Adipocyte (in vitro differentiated cells): ENCODE data around the gene ATF7.
"Not testable (repeated sequence)": the region's sequence is repeated elsewhere in the genome, so short reads cannot be mapped to it uniquely, and the experiment has no call there.

ENCODE experiments used
- DNase-seq: peaks from one replicate; pipeline ENCODE4 v3.0.0-alpha.2; 2015; ENCODE audit warnings: low read depth
- H3K27me3 ChIP-seq: replicated peaks from 2 replicates; pipeline ENCODE4 v1.7.0; 2013; ENCODE audit warnings: mild to moderate bottlenecking, low read length, moderate library complexity; ENCODE audit not compliant: control insufficient read depth, insufficient read depth
- H3K36me3 ChIP-seq: 2 replicates; pipeline ENCODE4 v1.7.0; 2013; ENCODE audit warnings: low read length, mild to moderate bottlenecking, moderate library complexity; ENCODE audit not compliant: control insufficient read depth, insufficient read depth, severe bottlenecking
- H3K4me1 ChIP-seq: 2 replicates; pipeline ENCODE4 v1.7.0; 2013; ENCODE audit warnings: mild to moderate bottlenecking, low read length, moderate library complexity; ENCODE audit not compliant: control insufficient read depth, insufficient read depth
- H3K4me3 ChIP-seq: 2 replicates; pipeline ENCODE4 v1.7.0; 2013; ENCODE audit warnings: mild to moderate bottlenecking, low read length, moderate library complexity
- H3K9ac ChIP-seq: 2 replicates; pipeline ENCODE4 v1.7.0; 2013; ENCODE audit warnings: mild to moderate bottlenecking, low read length, moderate library complexity
- H3K9me3 ChIP-seq: 2 replicates; pipeline ENCODE4 v1.7.0; 2013; ENCODE audit warnings: mild to moderate bottlenecking, low read length, moderate library complexity; ENCODE audit not compliant: control insufficient read depth

Gene ATF7

DNA sequence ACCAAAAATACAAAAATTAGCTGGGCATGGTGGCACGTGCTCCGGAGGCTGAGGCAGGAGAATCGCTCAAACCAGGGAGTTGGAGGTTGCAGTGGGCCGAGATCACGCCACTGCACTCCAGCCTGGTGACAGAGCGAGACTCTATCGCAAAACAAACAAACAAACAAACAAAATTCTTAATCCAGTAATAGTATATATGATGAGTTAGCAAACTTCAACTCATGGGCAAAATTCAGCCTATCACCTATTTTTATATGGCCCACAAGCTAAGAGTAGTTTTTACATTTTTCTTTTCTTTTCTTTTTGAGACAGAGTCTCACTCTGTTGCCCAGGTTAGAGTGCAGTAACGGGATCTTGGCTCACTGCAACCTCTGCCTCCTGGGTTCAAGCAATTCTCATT lies 14.9 kb downstream of the ATF7 start:
- H3K4me3 ChIP-seq: no peak overlapping the region
- H3K4me1 ChIP-seq: peaks cover 14% of the 10 kb centered on the region
- H3K9me3 ChIP-seq: no peaks in the 10 kb centered on the region
- H3K9ac ChIP-seq: no peak overlapping the region
- H3K27me3 ChIP-seq: no peaks in the 10 kb centered on the region
- peaks cover 7% of the 10 kb centered on the region for H3K36me3 ChIP-seq
- no peak for DNase-seq

DNA sequence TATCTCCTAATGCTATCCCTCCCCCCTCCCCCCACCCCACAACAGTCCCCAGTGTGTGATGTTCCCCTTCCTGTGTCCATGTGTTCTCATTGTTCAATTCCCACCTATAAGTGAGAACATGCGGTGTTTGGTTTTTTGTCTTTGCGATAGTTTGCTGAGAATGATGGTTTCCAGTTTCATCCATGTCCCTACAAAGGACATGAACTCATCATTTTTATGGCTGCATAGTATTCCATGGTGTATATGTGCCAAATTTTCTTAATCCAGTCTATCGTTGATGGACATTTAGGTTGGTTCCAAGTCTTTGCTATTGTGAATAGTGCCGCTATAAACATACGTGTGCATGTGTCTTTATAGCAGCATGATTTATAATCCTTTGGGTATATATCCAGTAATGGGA lies 19.5 kb downstream of the ATF7 start:
- H3K9me3 ChIP-seq, H3K36me3 ChIP-seq: not testable (repeated sequence)

DNA sequence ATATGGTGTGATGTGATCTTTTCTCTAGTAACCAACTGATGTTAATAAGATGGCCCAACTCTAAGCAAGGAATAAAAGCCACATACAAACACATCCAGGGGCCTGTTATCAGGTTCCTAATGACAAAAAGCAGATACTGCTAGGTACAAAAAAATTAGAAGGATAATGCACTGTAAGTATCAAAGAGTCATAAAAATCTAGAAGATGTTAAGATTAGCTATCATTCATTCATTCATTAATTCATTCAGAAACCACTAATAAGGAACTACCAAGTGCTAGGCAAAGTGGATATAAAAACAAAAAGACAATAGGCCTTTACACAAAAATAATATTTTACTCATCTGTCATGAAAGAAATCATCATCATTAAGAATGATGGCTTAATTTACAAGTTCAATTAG lies 21.6 kb downstream of the ATF7 start:
- Histone ChIP-seq H3K9me3 (no peaks in the 10 kb centered on the region), H3K9ac (no peak overlapping the region), H3K4me3 (no peak overlapping the region), H3K27me3 (no peaks in the 10 kb centered on the region), H3K36me3 (peaks cover 16% of the 10 kb centered on the region), H3K4me1 (peaks cover 13% of the 10 kb centered on the region)
- DNase-seq: no peak

More for the DNA sequence above, 19.5 kb downstream of the ATF7 start:
- H3K4me1 ChIP-seq: peaks cover 13% of the 10 kb centered on the region
- DNase-seq, H3K27me3 ChIP-seq, H3K9ac ChIP-seq, H3K4me3 ChIP-seq: not testable (repeated sequence)

DNA sequence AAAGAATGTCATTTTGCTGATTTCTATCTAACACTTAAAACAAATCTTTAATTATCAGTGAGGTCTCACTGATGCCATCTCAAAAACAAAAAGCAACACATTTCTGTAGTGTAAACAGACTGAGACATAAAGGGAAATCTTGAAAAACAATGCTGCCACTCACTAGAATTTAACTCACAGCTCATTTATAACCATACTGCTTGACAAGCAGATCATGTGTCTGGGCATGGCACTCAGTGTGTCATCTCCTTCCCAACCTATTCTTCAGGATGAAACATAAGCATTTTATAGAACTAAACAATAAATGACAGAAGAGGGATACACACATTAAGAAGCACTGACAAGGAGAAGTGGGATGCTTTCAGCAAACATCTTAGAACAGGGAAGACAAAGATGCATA lies 22.4 kb downstream of the ATF7 start:
- Histone ChIP-seq H3K27me3 (no peaks in the 10 kb centered on the region), H3K4me1 (peaks cover 13% of the 10 kb centered on the region), H3K9me3 (no peaks in the 10 kb centered on the region), H3K36me3 (peaks cover 14% of the 10 kb centered on the region), H3K9ac (no peak overlapping the region), H3K4me3 (no peak overlapping the region)
- DNase-seq: no peak

DNA sequence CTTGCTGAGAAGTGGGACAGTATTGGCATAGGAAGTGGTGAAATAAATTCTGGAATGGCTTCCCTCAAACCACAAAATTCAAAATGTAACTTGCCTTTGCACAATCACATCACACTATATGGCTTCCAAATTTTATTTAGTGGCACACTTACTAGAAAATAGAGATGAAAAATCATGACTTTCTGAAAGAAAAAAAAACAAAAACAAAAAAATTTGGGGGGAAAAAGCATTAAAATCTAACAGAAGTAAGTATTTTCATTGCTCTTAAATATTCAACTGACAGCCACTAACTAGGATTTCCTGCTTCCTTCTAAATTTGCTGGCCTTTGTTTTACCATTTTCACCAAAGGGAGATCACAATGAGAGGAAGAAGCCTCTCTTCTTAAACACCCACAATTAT lies 23.0 kb downstream of the ATF7 start:
- peaks cover 8% of the 10 kb centered on the region for H3K36me3 ChIP-seq
- no peaks in the 10 kb centered on the region for H3K27me3 ChIP-seq
- H3K4me1 ChIP-seq: peaks cover 13% of the 10 kb centered on the region
- H3K9me3 ChIP-seq: no peaks in the 10 kb centered on the region
- H3K4me3 ChIP-seq: no peak overlapping the region
- no peak for DNase-seq
- H3K9ac ChIP-seq: no peak overlapping the region

DNA sequence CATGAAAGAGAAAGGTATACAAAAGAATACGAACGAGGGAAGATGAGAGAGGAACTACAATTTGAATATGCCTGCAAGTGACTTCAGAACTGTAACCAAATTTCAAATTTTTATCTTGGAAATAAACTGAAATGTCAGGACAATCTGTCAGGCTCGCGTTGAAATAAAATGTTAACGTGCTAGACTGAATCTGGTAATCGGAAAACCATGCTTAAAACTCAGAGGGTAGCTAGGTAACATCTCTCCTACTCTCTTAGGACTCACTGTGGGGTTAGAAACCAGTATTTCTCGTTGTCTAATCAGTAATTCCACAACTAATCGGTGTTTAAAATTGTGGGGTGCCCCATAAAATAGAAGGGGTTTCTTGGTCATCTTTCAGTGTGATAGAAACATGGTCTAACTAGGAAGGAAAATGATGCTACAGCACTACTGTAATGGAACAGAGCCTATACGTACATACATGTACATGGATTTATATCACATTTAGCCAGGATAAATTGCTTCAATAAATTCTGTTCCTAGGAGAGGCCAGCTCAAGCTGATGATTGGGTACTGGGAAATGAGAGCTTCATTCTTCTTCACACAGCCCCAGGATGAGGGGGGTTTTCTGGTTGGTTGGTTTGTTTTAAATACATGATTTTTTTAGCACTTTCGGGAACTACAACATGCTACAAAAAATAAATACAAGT lies 23.9 kb downstream of the ATF7 start:
- no peaks in the 10 kb centered on the region for H3K9me3 ChIP-seq
- DNase-seq: no peak

DNA sequence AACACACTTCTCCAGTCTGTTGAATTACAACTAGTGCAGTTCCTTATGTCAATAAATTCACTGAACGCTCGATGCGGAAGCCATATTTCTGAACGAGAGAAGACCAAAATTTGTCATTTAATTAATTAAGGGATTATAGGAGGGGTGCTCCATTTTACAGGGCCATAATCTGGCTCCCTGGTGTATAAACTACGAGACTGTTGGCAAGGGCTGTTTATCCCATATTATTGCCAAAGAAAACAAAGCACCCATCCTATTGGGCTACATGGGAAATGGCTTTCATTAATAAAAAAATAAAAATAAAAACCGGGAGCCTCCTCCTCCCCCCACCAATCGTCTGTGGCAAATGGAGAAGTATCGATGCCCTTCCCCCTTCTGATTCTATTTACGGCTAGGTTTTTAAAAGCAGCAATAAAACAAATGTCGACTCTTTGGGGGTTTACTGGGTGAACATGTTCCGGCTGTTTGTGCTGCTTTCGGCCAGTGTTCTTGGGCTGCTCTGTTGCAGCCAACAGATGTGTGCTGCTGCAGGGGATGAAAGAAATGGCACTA lies 24.8 kb downstream of the ATF7 start:
- Histone ChIP-seq H3K9me3 (no peaks in the 10 kb centered on the region), H3K9ac (no peak overlapping the region), H3K36me3 (peaks cover 8% of the 10 kb centered on the region), H3K27me3 (no peaks in the 10 kb centered on the region), H3K4me3 (no peak overlapping the region), H3K4me1 (peaks cover 17% of the 10 kb centered on the region)
- DNase-seq: no peak

More for the DNA sequence above, 23.9 kb downstream of the ATF7 start:
- H3K9ac ChIP-seq: no peak overlapping the region
- H3K4me3 ChIP-seq: no peak overlapping the region
- H3K4me1 ChIP-seq: peaks cover 13% of the 10 kb centered on the region
- H3K36me3 ChIP-seq: peaks cover 8% of the 10 kb centered on the region
- H3K27me3 ChIP-seq: no peaks in the 10 kb centered on the region

DNA sequence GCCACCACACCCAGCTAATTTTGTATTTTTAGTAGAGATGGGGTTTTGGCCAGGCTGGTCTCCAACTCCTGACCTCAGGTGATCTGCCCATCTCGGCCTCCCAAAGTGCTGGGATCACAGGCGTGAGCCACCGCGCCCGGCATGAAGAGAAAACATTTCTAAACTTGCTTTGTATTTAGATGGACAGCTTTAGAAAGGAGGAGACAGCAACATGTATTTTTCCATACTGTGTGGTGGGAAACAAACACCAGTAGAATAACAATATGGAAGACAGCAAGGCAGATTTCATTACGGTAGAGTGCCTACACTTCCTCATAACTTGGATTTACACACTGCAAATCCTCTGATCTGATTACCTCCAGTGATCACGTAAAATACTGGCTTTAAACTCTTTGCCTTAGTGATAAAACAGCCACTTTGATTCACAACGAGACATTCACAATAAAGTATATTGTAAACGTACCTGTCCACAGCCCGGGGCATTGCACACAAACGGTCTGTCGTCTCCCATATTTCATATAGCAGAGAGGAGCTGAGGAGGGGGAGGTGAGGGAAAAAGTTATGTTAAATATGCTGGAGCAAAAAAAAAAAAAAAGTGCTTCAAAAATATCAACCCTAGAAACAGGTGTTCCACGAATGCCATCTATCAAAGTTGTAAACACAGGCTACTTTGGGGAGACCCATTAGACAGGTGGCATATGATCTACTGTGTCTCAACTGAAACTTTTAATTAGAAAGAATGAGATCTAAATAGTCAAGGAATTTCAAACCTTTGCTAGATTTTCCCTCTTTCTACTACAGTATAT lies 25.5 kb downstream of the ATF7 start:
- Histone ChIP-seq H3K36me3 (peaks cover 8% of the 10 kb centered on the region), H3K4me1 (peaks cover 17% of the 10 kb centered on the region), H3K4me3 (no peak overlapping the region), H3K9me3 (no peaks in the 10 kb centered on the region), H3K9ac (no peak overlapping the region), H3K27me3 (no peaks in the 10 kb centered on the region)
- DNase-seq: no peak

DNA sequence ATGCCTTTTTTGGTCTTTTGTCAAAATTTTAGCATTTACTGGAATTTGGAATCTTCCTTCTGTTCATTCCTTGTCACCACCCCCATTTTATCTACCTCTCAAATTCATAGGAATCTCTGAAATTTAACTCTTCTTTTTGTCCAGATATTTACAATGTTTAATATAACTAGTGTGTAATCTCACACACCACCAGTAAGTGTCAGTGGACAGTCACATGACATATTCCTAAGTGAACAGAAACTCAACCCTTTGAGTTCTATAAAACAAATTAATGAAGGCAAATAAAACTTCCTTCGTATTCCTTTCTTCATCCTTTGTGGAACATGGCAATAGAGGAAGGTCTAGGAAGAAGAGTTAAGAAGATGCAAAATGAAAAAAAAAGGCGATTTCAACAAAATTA lies 26.6 kb downstream of the ATF7 start:
- Histone ChIP-seq H3K36me3 (peaks cover 8% of the 10 kb centered on the region), H3K9me3 (no peaks in the 10 kb centered on the region), H3K27me3 (no peaks in the 10 kb centered on the region), H3K4me3 (no peak overlapping the region), H3K4me1 (peaks cover 17% of the 10 kb centered on the region), H3K9ac (no peak overlapping the region)
- DNase-seq: no peak

DNA sequence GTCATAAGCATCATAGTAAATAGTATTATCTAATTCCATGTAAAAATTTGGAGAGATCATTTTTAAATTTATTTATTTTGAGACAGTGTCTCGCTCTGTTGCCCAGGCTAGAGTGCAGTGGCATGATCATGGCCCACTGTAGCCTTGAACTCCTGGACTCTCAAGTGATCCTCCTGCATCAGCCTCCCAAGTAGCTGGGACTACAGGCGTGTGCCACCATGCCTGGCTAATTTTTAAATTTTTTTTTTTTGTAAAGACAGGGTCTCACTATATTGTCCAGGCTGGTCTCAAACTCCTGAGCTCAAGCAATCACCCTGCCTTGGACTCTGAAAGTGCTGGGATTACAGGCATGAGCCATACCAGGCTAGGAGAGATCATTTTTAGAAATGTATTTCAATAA lies 27.2 kb downstream of the ATF7 start:
- H3K9me3 ChIP-seq, H3K27me3 ChIP-seq, H3K36me3 ChIP-seq, H3K4me3 ChIP-seq, DNase-seq, H3K9ac ChIP-seq: not testable (repeated sequence)
- H3K4me1 ChIP-seq: peaks cover 17% of the 10 kb centered on the region

DNA sequence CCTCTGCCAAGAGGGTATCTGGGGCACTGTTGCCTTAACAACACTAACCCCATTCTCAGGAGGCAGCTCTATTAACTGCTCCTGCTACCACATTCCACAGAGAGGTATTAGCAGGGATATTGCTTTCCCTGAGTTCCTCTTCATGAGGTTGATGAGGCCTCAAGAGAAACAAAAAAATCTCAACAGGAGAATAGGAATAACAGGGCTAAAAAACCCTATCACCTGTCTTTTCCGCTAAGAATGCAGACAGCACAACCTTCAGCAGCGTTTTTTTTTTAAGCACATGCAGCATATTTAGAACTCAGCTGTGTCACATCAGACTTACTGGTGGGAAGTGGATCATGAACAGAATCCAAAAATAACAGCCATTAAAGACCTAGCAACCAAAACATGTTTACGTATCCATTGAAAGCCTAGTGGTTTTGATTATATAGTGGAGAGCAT lies 29.2 kb downstream of the ATF7 start:
- Histone ChIP-seq H3K4me1 (peaks cover 9% of the 10 kb centered on the region), H3K9ac (no peak overlapping the region), H3K36me3 (peaks cover 8% of the 10 kb centered on the region), H3K9me3 (no peaks in the 10 kb centered on the region), H3K27me3 (no peaks in the 10 kb centered on the region), H3K4me3 (no peak overlapping the region)
- DNase-seq: peak; percentile 48
